GM18951 (cell line): Measurements from ENCODE around the gene NDST4.

Experiments used
- POLR2A ChIP-seq: IDR thresholded peaks from 4 replicates; pipeline ENCODE4 v1.6.1; 2011; ENCODE audit warnings: mild to moderate bottlenecking; ENCODE audit not compliant: insufficient read length, insufficient read depth; ENCODE audit errors: extremely low read depth
- in situ Hi-C: fragments of 300-500 bp; cut with MboI; formaldehyde crosslinking; loops from one replicate; pipeline ENCODE4 v1.12.0; 2022; ENCODE audit warnings: low sequenced_read_pairs, mixed read lengths, inconsistent platforms; ENCODE audit not compliant: unreplicated experiment

Gene NDST4

DNA sequence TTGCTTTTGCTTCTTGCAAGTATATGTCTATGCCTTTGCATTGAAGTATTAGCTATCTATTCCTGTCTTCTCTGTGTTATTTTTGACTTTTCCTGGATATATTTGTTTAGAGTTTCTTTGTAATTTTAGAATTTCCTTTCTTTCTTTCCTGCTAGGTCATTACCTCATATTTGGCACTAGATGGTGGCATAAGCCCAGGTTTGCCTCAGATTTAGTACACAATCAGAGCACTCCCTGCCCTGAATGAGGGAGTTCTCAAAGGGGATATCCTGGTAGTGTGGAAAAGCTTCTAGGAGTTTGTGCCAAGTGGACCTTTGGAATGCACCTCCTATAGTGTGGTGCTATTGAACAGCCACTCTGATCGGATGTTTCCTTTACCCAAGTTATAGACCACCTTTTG is 333.2 kb downstream of the NDST4 start:
- TF ChIP-seq POLR2A = no peak
- in situ Hi-C loops = no loop called here
